Spleen (tissue), 11 donors: Measurements from ENCODE around the gene DDX24. TPM values are rescaled to one million over a fixed set of nuclear protein-coding genes. Genes with fewer than 3 reads are reported as not detected.
A peak's percentile ranks its signal among the peaks of the same experiment; 100 is the strongest.
"Not testable (repeated sequence)": the region's sequence is repeated elsewhere in the genome, so short reads cannot be mapped to it uniquely, and the experiment has no call there.

Source experiments
- DNase-seq: peaks from one replicate; pipeline ENCODE4 v3.0.0-alpha.2; 2020
- H3K27ac ChIP-seq, 8 donors: fragments of 200-600 bp; sonication (generic) in 7 of 8; 1 replicate in 4 of 8; 2 replicates in 4 of 8; pipeline versions ENCODE4 v1.5.0 to v1.8.0; 2016 to 2021; ENCODE audit warnings: inconsistent platforms in 4 of 8, mild to moderate bottlenecking in 4 of 8, moderate library complexity in 1 of 8
- H3K27me3 ChIP-seq, 7 donors: fragments of 200-600 bp; sonication (generic) in 6 of 7; replicated peaks in 1 of 7; 1 replicate in 4 of 7; 2 replicates in 3 of 7; pipeline versions ENCODE4 v1.5.0 to v1.8.0; 2016 to 2021; ENCODE audit warnings: inconsistent platforms in 3 of 7, mild to moderate bottlenecking in 1 of 7
- H3K36me3 ChIP-seq, 6 donors: fragments of 200-600 bp; sonication (generic) in 5 of 6; 1 replicate in 4 of 6; 2 replicates in 2 of 6; pipeline versions ENCODE4 v1.5.0 to v1.8.0; 2016 to 2021; ENCODE audit warnings: inconsistent platforms in 2 of 6
- H3K4me1 ChIP-seq, 6 donors: fragments of 200-600 bp; sonication (generic) in 5 of 6; 1 replicate in 3 of 6; 2 replicates in 3 of 6; pipeline versions ENCODE4 v1.5.0 to v1.8.0; 2016 to 2021; ENCODE audit warnings: inconsistent platforms in 3 of 6
- H3K4me3 ChIP-seq, 8 donors: fragments of 200-600 bp; sonication (generic) in 7 of 8; 1 replicate in 4 of 8; 2 replicates in 4 of 8; pipeline versions ENCODE4 v1.5.0 to v1.8.0; 2016 to 2021; ENCODE audit warnings: inconsistent platforms in 4 of 8, mild to moderate bottlenecking in 4 of 8, moderate library complexity in 2 of 8
- H3K9me3 ChIP-seq, 8 donors: fragments of 200-600 bp; sonication (generic) in 7 of 8; 1 replicate in 4 of 8; 2 replicates in 4 of 8; pipeline versions ENCODE4 v1.5.0 to v1.8.0; 2016 to 2021; ENCODE audit warnings: inconsistent platforms in 4 of 8
- POLR2A ChIP-seq, 3 donors: fragments of 450-650 bp; IDR thresholded peaks; one replicate each; pipeline ENCODE4 v1.5.1; 2017; ENCODE audit warnings: antibody characterized with exemption in 3 of 3, mild to moderate bottlenecking in 1 of 3
- POLR2AphosphoS5 ChIP-seq, 3 donors: sonication (generic); formaldehyde crosslinking; IDR thresholded peaks; one replicate each; pipeline ENCODE4 v1.5.1; 2017; ENCODE audit warnings: antibody characterized with exemption in 3 of 3
- WGBS, 5 donors: extraction: QIAGEN DNeasy Blood & Tissue Kit in 3 of 5; methylation state at CpG; one replicate each; pipeline versions ENCODE4 v1.1.5 to v1.1.7; 2013 to 2018; 5-methylcytosine and 5-hydroxymethylcytosine counted together
- intact Hi-C: fragments of 100-400 bp; cut with DNase I; formaldehyde crosslinking; loops from one replicate; pipeline ENCODE4 v1.15.0; 2023; ENCODE audit warnings: low total_unique reads
- polyA plus RNA-seq, 3 donors: library from polyadenylated mRNA; stranded (reverse); fragments of 200-250 nt; gene quantifications; one replicate each; pipeline ENCODE4 v1.2.1, GENCODE V29; 2013
- total RNA-seq, 7 donors: library from RNA; depleted of rRNA in 3 of 7; stranded (reverse); fragments of >200 nt in 3 of 7; fragmentation: NEBNext Ultra II Directional in 4 of 7; extraction: Animal tissue kit (Norgen Biotek cat#: 25700) in 4 of 7; gene quantifications; one replicate each; pipeline versions ENCODE4 v1.1.0 to v1.2.1, GENCODE V29; 2016 to 2021
- TF ChIP-seq, protein P1 (sequence below), 11 experiments: fragments of 200-600 bp in 7 of 11; fragments of 450-650 bp in 4 of 11; sonication (generic) in 4 of 11; IDR thresholded peaks in 8 of 11; conservative IDR thresholded peaks in 3 of 11; 1 replicate in 7 of 11; 2 replicates in 4 of 11; pipeline versions ENCODE4 v1.4.0 to v1.8.0; 2016 to 2021; ENCODE audit warnings: antibody characterized with exemption in 11 of 11, inconsistent platforms in 4 of 11, mild to moderate bottlenecking in 1 of 11
- donor health status: healthy with polysubstance abuse.
- donor health status: DM: no; HTN: no; CAD: no; lungs with moderate emphysema.
- donor health status: DM: no; HTN: no; CAD: no.
- donor health status: Bipolar disorder and iron deficiency.
- donor health status: healthy.
- donor health status: DM: no; HTN: no; CAD: no.
- donor health status: DM: yes; HTN: yes; CAD: no.

DDX24 gene
- total and polyA plus RNA-seq, 10 donors = 70.8 to 251 (median 171) TPM

DNA sequence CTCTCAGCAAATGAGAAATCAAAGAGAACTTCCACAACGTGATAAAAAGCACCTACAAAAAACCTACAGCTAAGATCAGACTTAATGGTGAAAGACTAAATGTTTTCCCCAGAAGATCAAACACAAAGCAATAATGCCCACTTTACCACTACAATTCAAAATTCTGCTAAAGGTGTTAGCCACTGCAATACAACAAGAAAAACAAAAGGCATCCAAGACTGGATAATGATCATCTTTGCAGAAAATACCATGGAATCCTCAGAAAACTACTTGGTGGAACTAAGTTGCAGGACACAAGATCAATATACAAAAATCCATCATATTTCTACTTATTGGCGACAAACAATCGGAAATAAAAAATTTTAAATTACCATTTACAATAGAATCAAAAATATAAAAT lies 6.5 kb downstream of the DDX24 start:
- 92 to 97% (median 95%) methylated on average over 3 of the region's 3 CpGs for WGBS, 5 donors
- H3K4me3 ChIP-seq = no peak overlapping the region
- H3K9me3 ChIP-seq = peaks cover 5 to 65% (median 53%) of the 10 kb centered on the region in 8 donors
- H3K4me1 ChIP-seq = peaks cover 28 to 77% (median 51%) of the 10 kb centered on the region in 6 donors
- peaks cover 0 to 86% (median 28%) of the 10 kb centered on the region in 6 donors for H3K36me3 ChIP-seq
- no peak for DNase-seq
- intact Hi-C loops = no loop called here
- no peak overlapping the region for H3K27ac ChIP-seq
- no peaks in the 10 kb centered on the region for H3K27me3 ChIP-seq
- TF ChIP-seq, protein P1, sequence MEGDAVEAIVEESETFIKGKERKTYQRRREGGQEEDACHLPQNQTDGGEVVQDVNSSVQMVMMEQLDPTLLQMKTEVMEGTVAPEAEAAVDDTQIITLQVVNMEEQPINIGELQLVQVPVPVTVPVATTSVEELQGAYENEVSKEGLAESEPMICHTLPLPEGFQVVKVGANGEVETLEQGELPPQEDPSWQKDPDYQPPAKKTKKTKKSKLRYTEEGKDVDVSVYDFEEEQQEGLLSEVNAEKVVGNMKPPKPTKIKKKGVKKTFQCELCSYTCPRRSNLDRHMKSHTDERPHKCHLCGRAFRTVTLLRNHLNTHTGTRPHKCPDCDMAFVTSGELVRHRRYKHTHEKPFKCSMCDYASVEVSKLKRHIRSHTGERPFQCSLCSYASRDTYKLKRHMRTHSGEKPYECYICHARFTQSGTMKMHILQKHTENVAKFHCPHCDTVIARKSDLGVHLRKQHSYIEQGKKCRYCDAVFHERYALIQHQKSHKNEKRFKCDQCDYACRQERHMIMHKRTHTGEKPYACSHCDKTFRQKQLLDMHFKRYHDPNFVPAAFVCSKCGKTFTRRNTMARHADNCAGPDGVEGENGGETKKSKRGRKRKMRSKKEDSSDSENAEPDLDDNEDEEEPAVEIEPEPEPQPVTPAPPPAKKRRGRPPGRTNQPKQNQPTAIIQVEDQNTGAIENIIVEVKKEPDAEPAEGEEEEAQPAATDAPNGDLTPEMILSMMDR (IDR thresholded peaks at IDR 0.05 in 8 of 11, conservative IDR thresholded peaks at IDR 0.05 in 3 of 11) = no peak
- no peak for TF ChIP-seq POLR2AphosphoS5 (IDR thresholded peaks at IDR 0.05)
- TF ChIP-seq POLR2A (IDR thresholded peaks at IDR 0.05) = no peak

- Histone ChIP-seq H3K9me3 (peaks cover 5 to 85% (median 69%) of the 10 kb centered on the region in 8 donors), H3K4me1 (peaks cover 11 to 66% (median 36%) of the 10 kb centered on the region in 6 donors), H3K36me3 (peaks cover 0 to 67% (median 12%) of the 10 kb centered on the region in 6 donors)
- DNase-seq, H3K4me3 ChIP-seq, H3K27ac ChIP-seq, H3K27me3 ChIP-seq, intact Hi-C loops: not testable (repeated sequence)
- WGBS, 5 donors = 96 to 99% (median 98%) methylated on average over 3 of the region's 3 CpGs
Observed at GRCh38 chr14:94072076-94072475, 8.9 kb downstream of the DDX24 start.

- no peak for TF ChIP-seq POLR2AphosphoS5 (IDR thresholded peaks at IDR 0.05)
- TF ChIP-seq, protein P1 (IDR thresholded peaks at IDR 0.05 in 8 of 11, conservative IDR thresholded peaks at IDR 0.05 in 3 of 11) = no peak
- no peak for TF ChIP-seq POLR2A (IDR thresholded peaks at IDR 0.05)
- H3K4me3 ChIP-seq = no peak overlapping the region
- WGBS, 5 donors = 76 to 84% (median 77%) methylated on average over 8 of the region's 8 CpGs
- no peak for DNase-seq
- intact Hi-C loops = no loop called here
- H3K27me3 ChIP-seq = no peaks in the 10 kb centered on the region
- H3K36me3 ChIP-seq = peaks cover 1 to 58% (median 21%) of the 10 kb centered on the region in 6 donors
- peaks cover 0 to 38% (median 28%) of the 10 kb centered on the region in 8 donors for H3K9me3 ChIP-seq
- H3K27ac ChIP-seq = peak overlapping the region in 5 of 8 donors; percentile 2 to 58 (median 36)
- peaks cover 7 to 87% (median 47%) of the 10 kb centered on the region in 6 donors for H3K4me1 ChIP-seq
Observed at GRCh38 chr14:94066089-94066676, 14.8 kb downstream of the DDX24 start.

GRCh38 chr14:94062344-94062940 lies 18.6 kb downstream of the DDX24 start:
- DNase-seq = no peak
- H3K36me3 ChIP-seq = peaks cover 2 to 81% (median 58%) of the 10 kb centered on the region in 6 donors
- H3K27me3 ChIP-seq = no peaks in the 10 kb centered on the region
- TF ChIP-seq, protein P1 (IDR thresholded peaks at IDR 0.05 in 8 of 11, conservative IDR thresholded peaks at IDR 0.05 in 3 of 11) = no peak
- TF ChIP-seq POLR2AphosphoS5 (IDR thresholded peaks at IDR 0.05) (no peak), POLR2A (IDR thresholded peaks at IDR 0.05) (no peak)
- peaks cover 0 to under 1% (median 0%) of the 10 kb centered on the region in 8 donors for H3K9me3 ChIP-seq
- H3K4me1 ChIP-seq = peaks cover 27 to 96% (median 65%) of the 10 kb centered on the region in 6 donors
- intact Hi-C loops = no loop called here
- H3K4me3 ChIP-seq = no peak overlapping the region
- WGBS, 5 donors = 82 to 87% (median 85%) methylated on average over 9 of the region's 9 CpGs
- no peak overlapping the region for H3K27ac ChIP-seq
